Colonic mucosa (tissue), 4 donors: Measurements from ENCODE around the gene PRKCH. TPM values are rescaled to one million over a fixed set of nuclear protein-coding genes. Genes with fewer than 3 reads are reported as not detected.

Source experiments
- DNase-seq: peaks from one replicate; pipeline ENCODE4 v3.0.0-alpha.2; 2020
- H3K27ac ChIP-seq: fragments of 200-600 bp; one replicate; pipeline ENCODE4 v1.8.0; 2021
- H3K27me3 ChIP-seq: fragments of 200-600 bp; one replicate; pipeline ENCODE4 v1.8.0; 2021
- H3K36me3 ChIP-seq: fragments of 200-600 bp; one replicate; pipeline ENCODE4 v1.8.0; 2021
- H3K4me1 ChIP-seq: fragments of 200-600 bp; one replicate; pipeline ENCODE4 v1.8.0; 2021; ENCODE audit warnings: mild to moderate bottlenecking
- H3K4me3 ChIP-seq: fragments of 200-600 bp; one replicate; pipeline ENCODE4 v1.8.0; 2021
- H3K9ac ChIP-seq, 2 donors: one replicate each; pipeline ENCODE4 v1.7.0; 2013; ENCODE audit warnings: control low read depth in 2 of 2, low read depth in 2 of 2, low read length in 2 of 2
- H3K9me3 ChIP-seq: fragments of 200-600 bp; one replicate; pipeline ENCODE4 v1.8.0; 2021
- intact Hi-C: fragments of 100-400 bp; cut with DNase I; formaldehyde crosslinking; loops from one replicate; pipeline ENCODE4 v1.14.1; 2022
- total RNA-seq, 2 donors: library from RNA; stranded (reverse); fragmentation: NEBNext Ultra II Directional in 1 of 2; extraction: Animal tissue kit (Norgen Biotek cat#: 25700) in 1 of 2; gene quantifications; one replicate each; pipeline ENCODE4 v1.2.1, GENCODE V29; 2021
- TF ChIP-seq, protein P1 (sequence below): fragments of 200-600 bp; IDR thresholded peaks from one replicate; pipeline ENCODE4 v1.8.0; 2022; ENCODE audit warnings: antibody characterized with exemption, mild to moderate bottlenecking
- donor health status: healthy.
- donor health status: DM: no; HTN: no; CAD: no.
- donor health status: DM: no; HTN: no; CAD: no.

The PRKCH gene
- total RNA-seq, 2 donors from 2014 or later, result 11.4 to 11.5 TPM

- no peak overlapping the region for H3K4me3 ChIP-seq
- H3K4me1 ChIP-seq, result no peaks in the 10 kb centered on the region
- no peaks in the 10 kb centered on the region for H3K36me3 ChIP-seq
- no peak overlapping the region for H3K27ac ChIP-seq
- DNase-seq, result no peak
- H3K9me3 ChIP-seq, result no peaks in the 10 kb centered on the region
- intact Hi-C loops, result no loop called here
- H3K27me3 ChIP-seq, result no peaks in the 10 kb centered on the region
- TF ChIP-seq, protein P1, sequence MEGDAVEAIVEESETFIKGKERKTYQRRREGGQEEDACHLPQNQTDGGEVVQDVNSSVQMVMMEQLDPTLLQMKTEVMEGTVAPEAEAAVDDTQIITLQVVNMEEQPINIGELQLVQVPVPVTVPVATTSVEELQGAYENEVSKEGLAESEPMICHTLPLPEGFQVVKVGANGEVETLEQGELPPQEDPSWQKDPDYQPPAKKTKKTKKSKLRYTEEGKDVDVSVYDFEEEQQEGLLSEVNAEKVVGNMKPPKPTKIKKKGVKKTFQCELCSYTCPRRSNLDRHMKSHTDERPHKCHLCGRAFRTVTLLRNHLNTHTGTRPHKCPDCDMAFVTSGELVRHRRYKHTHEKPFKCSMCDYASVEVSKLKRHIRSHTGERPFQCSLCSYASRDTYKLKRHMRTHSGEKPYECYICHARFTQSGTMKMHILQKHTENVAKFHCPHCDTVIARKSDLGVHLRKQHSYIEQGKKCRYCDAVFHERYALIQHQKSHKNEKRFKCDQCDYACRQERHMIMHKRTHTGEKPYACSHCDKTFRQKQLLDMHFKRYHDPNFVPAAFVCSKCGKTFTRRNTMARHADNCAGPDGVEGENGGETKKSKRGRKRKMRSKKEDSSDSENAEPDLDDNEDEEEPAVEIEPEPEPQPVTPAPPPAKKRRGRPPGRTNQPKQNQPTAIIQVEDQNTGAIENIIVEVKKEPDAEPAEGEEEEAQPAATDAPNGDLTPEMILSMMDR, result no peak
- H3K9ac ChIP-seq, result no peak overlapping the region
Observed at GRCh38 chr14:61372379-61372778, 51.0 kb downstream of the PRKCH start.

- DNase-seq, result no peak
- Histone ChIP-seq H3K9me3 (no peaks in the 10 kb centered on the region), H3K9ac (no peak overlapping the region), H3K27me3 (no peaks in the 10 kb centered on the region), H3K27ac (no peak overlapping the region), H3K36me3 (no peaks in the 10 kb centered on the region), H3K4me3 (no peak overlapping the region), H3K4me1 (no peaks in the 10 kb centered on the region)
- intact Hi-C loops, result no loop called here
- TF ChIP-seq, protein P1, result no peak
Observed at GRCh38 chr14:61372842-61373555, 51.6 kb downstream of the PRKCH start.

DNA sequence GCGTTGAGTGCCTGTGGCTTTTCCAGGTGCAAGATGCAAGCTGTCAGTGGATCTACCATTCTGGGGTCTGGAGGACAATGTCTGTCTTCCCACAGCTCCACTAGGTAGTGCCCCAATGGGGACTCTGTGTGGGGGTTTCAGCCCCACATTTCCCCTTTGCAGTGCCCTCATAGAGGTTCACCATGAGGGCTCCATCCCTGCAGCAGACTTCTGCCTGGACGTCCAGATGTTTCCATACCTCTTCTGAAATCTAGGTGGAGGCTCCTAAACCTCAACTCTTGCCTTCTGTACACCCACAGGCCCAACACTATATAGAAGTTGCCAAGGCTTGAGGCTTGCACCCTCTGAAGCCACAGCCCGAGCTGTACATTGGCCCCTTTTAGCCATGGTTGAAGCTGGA lies 52.9 kb downstream of the PRKCH start:
- Histone ChIP-seq H3K27ac (no peak overlapping the region), H3K4me1 (no peaks in the 10 kb centered on the region), H3K9ac (no peak overlapping the region), H3K36me3 (no peaks in the 10 kb centered on the region), H3K4me3 (no peak overlapping the region), H3K27me3 (no peaks in the 10 kb centered on the region), H3K9me3 (no peaks in the 10 kb centered on the region)
- TF ChIP-seq, protein P1, result no peak
- intact Hi-C loops, result no loop called here
- no peak for DNase-seq

GRCh38 chr14:61375218-61375617 lies 53.8 kb downstream of the PRKCH start:
- Histone ChIP-seq H3K9ac (no peak overlapping the region), H3K27me3 (no peaks in the 10 kb centered on the region), H3K36me3 (no peaks in the 10 kb centered on the region), H3K4me1 (no peaks in the 10 kb centered on the region), H3K9me3 (no peaks in the 10 kb centered on the region), H3K27ac (no peak overlapping the region), H3K4me3 (no peak overlapping the region)
- intact Hi-C loops, result no loop called here
- no peak for DNase-seq
- TF ChIP-seq, protein P1, result no peak

- intact Hi-C loops, result no loop called here
- Histone ChIP-seq H3K4me1 (no peaks in the 10 kb centered on the region), H3K36me3 (no peaks in the 10 kb centered on the region), H3K4me3 (no peak overlapping the region), H3K9ac (no peak overlapping the region), H3K9me3 (no peaks in the 10 kb centered on the region), H3K27me3 (no peaks in the 10 kb centered on the region), H3K27ac (no peak overlapping the region)
- no peak for DNase-seq
- TF ChIP-seq, protein P1, result no peak
Observed at GRCh38 chr14:61376314-61376713, 54.9 kb downstream of the PRKCH start.
